Measurements from ENCODE around the gene PTPRT.

The PTPRT gene

DNA sequence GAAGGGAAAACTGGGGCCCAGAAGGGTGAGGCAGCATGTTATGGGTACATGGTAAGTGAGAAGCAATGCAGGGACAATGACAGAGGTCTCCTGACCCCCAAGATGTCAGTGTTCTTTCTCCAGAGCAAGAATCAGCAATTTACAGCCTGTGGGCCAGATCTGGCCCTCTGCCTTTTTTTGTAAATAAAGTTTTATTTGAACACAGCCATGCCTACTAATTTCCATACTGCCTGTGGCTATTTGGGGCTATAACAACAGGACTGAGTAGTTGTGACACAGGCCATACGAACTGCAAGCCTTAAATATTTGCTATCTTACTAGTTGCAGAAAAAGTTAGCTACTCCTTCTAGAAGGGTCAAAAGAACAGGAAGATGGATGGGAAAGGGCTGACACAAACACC lies 52.5 kb downstream of the PTPRT start:
- ChIA-PET CTCF (interaction anchor here (0.7 kb wide), 1 partner anchor 183 kb away, joined by 3 read pairs; no protein-coding TSS in a partner anchor), POLR2A (no interaction called here)
- Histone ChIP-seq H3K36me3 (ENCODE audit: control insufficient read depth in 2 of 2, insufficient read depth in 1 of 2, low read length in 2 of 2) (no peaks in the 10 kb centered on the region), H3K9me3 (ENCODE audit: control insufficient read depth, insufficient read depth, low read depth, low read length) (no peaks in the 10 kb centered on the region), H3K4me3 (ENCODE audit: low read depth, low read length) (no peak overlapping the region), H3K27ac (ENCODE audit: extremely low read depth, low read depth, low read length) (no peak overlapping the region), H3K4me1 (ENCODE audit: control insufficient read depth, insufficient read depth, low read length) (no peaks in the 10 kb centered on the region)
- TF ChIP-seq ZNF239 (tag by site-specific recombination; IDR thresholded peaks at IDR 0.05) (no peak), ZBTB26 (tag by site-specific recombination; optimal IDR thresholded peaks at IDR 0.05) (no peak), ZNF837 (tag by site-specific recombination; IDR thresholded peaks at IDR 0.05) (no peak), REPIN1 (tag by site-specific recombination; IDR thresholded peaks at IDR 0.05; ENCODE audit: low read depth) (no peak), ZBTB10 (tag by site-specific recombination; IDR thresholded peaks at IDR 0.05) (no peak), PRDM4 (tag by site-specific recombination; IDR thresholded peaks at IDR 0.05) (no peak), ZNF514 (tag by site-specific recombination; IDR thresholded peaks at IDR 0.05) (no peak), ZNF292 (tag by site-specific recombination; IDR thresholded peaks at IDR 0.05; ENCODE audit: borderline replicate concordance, low read depth) (no peak), ZSCAN30 (tag by site-specific recombination; IDR thresholded peaks at IDR 0.05) (no peak), ZNF654 (tag by site-specific recombination; IDR thresholded peaks at IDR 0.05; ENCODE audit: low read depth) (no peak), GFI1B (tag by site-specific recombination; IDR thresholded peaks at IDR 0.05) (no peak)
- TF ChIP-seq, protein P1, sequence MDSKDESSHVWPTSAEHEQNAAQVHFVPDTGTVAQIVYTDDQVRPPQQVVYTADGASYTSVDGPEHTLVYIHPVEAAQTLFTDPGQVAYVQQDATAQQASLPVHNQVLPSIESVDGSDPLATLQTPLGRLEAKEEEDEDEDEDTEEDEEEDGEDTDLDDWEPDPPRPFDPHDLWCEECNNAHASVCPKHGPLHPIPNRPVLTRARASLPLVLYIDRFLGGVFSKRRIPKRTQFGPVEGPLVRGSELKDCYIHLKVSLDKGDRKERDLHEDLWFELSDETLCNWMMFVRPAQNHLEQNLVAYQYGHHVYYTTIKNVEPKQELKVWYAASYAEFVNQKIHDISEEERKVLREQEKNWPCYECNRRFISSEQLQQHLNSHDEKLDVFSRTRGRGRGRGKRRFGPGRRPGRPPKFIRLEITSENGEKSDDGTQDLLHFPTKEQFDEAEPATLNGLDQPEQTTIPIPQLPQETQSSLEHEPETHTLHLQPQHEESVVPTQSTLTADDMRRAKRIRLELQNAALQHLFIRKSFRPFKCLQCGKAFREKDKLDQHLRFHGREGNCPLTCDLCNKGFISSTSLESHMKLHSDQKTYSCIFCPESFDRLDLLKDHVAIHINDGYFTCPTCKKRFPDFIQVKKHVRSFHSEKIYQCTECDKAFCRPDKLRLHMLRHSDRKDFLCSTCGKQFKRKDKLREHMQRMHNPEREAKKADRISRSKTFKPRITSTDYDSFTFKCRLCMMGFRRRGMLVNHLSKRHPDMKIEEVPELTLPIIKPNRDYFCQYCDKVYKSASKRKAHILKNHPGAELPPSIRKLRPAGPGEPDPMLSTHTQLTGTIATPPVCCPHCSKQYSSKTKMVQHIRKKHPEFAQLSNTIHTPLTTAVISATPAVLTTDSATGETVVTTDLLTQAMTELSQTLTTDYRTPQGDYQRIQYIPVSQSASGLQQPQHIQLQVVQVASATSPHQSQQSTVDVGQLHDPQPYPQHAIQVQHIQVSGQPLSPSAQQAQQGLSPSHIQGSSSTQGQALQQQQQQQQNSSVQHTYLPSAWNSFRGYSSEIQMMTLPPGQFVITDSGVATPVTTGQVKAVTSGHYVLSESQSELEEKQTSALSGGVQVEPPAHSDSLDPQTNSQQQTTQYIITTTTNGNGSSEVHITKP (tag by site-specific recombination; IDR thresholded peaks at IDR 0.05): no peak

- ChIA-PET CTCF (no interaction called here), POLR2A (no interaction called here)
- Histone ChIP-seq H3K4me1 (ENCODE audit: control insufficient read depth, insufficient read depth, low read length) (no peaks in the 10 kb centered on the region), H3K4me3 (ENCODE audit: low read depth, low read length) (no peak overlapping the region), H3K9me3 (ENCODE audit: control insufficient read depth, insufficient read depth, low read depth, low read length) (no peaks in the 10 kb centered on the region), H3K36me3 (ENCODE audit: control insufficient read depth in 2 of 2, insufficient read depth in 1 of 2, low read length in 2 of 2) (no peaks in the 10 kb centered on the region), H3K27ac (ENCODE audit: extremely low read depth, low read depth, low read length) (no peak overlapping the region)
- TF ChIP-seq MZF1 (tag by site-specific recombination; IDR thresholded peaks at IDR 0.05; ENCODE audit: borderline replicate concordance): no peak
- TF ChIP-seq ZSCAN5A (tag by site-specific recombination; IDR thresholded peaks at IDR 0.05): no peak
- TF ChIP-seq ZNF704 (tag by site-specific recombination; IDR thresholded peaks at IDR 0.05): no peak
- no peak for TF ChIP-seq KLF17 (tag by site-specific recombination; IDR thresholded peaks at IDR 0.05)
- TF ChIP-seq ZNF335 (tag by site-specific recombination; conservative IDR thresholded peaks at IDR 0.05): no peak
- no peak for TF ChIP-seq PATZ1 (tag by site-specific recombination; IDR thresholded peaks at IDR 0.05)
Observed at GRCh38 chr20:43124241-43124640, 65.5 kb downstream of the PTPRT start.
